ENCODE measurements around the gene IREB2.
"Not testable (repeated sequence)": the region's sequence is repeated elsewhere in the genome, so short reads cannot be mapped to it uniquely, and the experiment has no call there.

IREB2 gene

GRCh38 chr15:78492872-78493271 lies 54.9 kb downstream of the IREB2 start:
- DNase-seq = no peak

GRCh38 chr15:78501857-78502256 lies 63.8 kb downstream of the IREB2 start:
- DNase-seq = no peak

- DNase-seq = no peak
These were observed 64.6 kb downstream of the IREB2 start for GRCh38 chr15:78502641-78503040.

GRCh38 chr15:78506971-78507830 lies 69.2 kb downstream of the IREB2 start, which contains the start of gene HYKK:
Gene HYKK (plus strand): TSS chr15:78507577. CDS start chr15:78513089, 5,512 bp downstream.
- DNase-seq = peak; percentile 68 to 78

GRCh38 chr15:78507831-78508160 lies 69.8 kb downstream of the IREB2 start:
- DNase-seq = no peak

- no peak for DNase-seq
These were observed 70.3 kb downstream of the IREB2 start for GRCh38 chr15:78508272-78508671.

GRCh38 chr15:78509726-78510312 lies 71.8 kb downstream of the IREB2 start:
- DNase-seq = no peak

GRCh38 chr15:78520035-78520434 lies 82.0 kb downstream of the IREB2 start:
- not testable (repeated sequence) for DNase-seq

- no peak for DNase-seq
These were observed 86.2 kb downstream of the IREB2 start for GRCh38 chr15:78524230-78524629.

- DNase-seq = no peak
These were observed 89.3 kb downstream of the IREB2 start for GRCh38 chr15:78527325-78527724.

GRCh38 chr15:78533331-78533730 lies 95.3 kb downstream of the IREB2 start:
- no peak for DNase-seq

GRCh38 chr15:78536134-78536533 lies 98.1 kb downstream of the IREB2 start:
- no peak for DNase-seq

- DNase-seq = no peak
These were observed 99.4 kb downstream of the IREB2 start for GRCh38 chr15:78537266-78537905.

- no peak for DNase-seq
These were observed 100.3 kb downstream of the IREB2 start for GRCh38 chr15:78538358-78538757.

GRCh38 chr15:78539464-78540140 lies 101.6 kb downstream of the IREB2 start:
- not testable (repeated sequence) for DNase-seq

- DNase-seq = peak; percentile 70 to 71
These were observed 102.3 kb downstream of the IREB2 start, which contains the start of gene PSMA4 for GRCh38 chr15:78540141-78540870. Gene PSMA4 (plus strand): TSS chr15:78540444. CDS start chr15:78541928, 1,484 bp downstream.

- DNase-seq = peak in 1 of 2 experiments; percentile 18
These were observed 103.1 kb downstream of the IREB2 start for GRCh38 chr15:78540871-78541743.

- DNase-seq = no peak
These were observed 103.7 kb downstream of the IREB2 start for GRCh38 chr15:78541744-78542034.

GRCh38 chr15:78542647-78543046 lies 104.6 kb downstream of the IREB2 start:
- DNase-seq = no peak

GRCh38 chr15:78550194-78550593 lies 112.2 kb downstream of the IREB2 start:
- no peak for DNase-seq

- no peak for DNase-seq
These were observed 112.8 kb downstream of the IREB2 start for GRCh38 chr15:78550815-78551214.

Measured in NCI-H187 (cell line).